PC-9 (cell line): ENCODE data around the gene ASB1.

Source experiments
- CTCF ChIP-seq: fragments of 200-600 bp; sonication (generic); conservative IDR thresholded peaks from 2 replicates; pipeline ENCODE4 v1.6.1; 2017; ENCODE audit warnings: mixed run types, antibody characterized with exemption, mild to moderate bottlenecking, moderate library complexity
- EZH2 ChIP-seq: fragments of 200-600 bp; sonication (generic); IDR thresholded peaks from 2 replicates; pipeline ENCODE4 v1.8.0; 2017; ENCODE audit warnings: antibody characterized with exemption, low read depth

- TF ChIP-seq CTCF (no peak), EZH2 (no peak)
Measured at GRCh38 chr2:238461916-238462315, 35.2 kb downstream of the ASB1 start.
